Activated naive CD8-positive, alpha-beta T cell treated with anti-CD3 and anti-CD28 coated beads for 36 hours (primary cell): ENCODE data around the gene CASKIN2. TPM values are rescaled to one million over a fixed set of nuclear protein-coding genes. Genes with fewer than 3 reads are reported as not detected.

Experiments
- DNase-seq: peaks from one replicate; pipeline ENCODE4 v3.0.0; 2021
- H3K27ac Mint-ChIP-seq: one replicate; pipeline ENCODE4 v1.8.0; 2022; ENCODE audit warnings: mild to moderate bottlenecking, moderate library complexity, mixed read lengths
- H3K27me3 Mint-ChIP-seq: one replicate; pipeline ENCODE4 v1.8.0; 2022; ENCODE audit warnings: mild to moderate bottlenecking, mixed read lengths
- H3K36me3 Mint-ChIP-seq: one replicate; pipeline ENCODE4 v1.8.0; 2021; ENCODE audit warnings: mild to moderate bottlenecking, mixed read lengths
- H3K4me1 Mint-ChIP-seq: one replicate; pipeline ENCODE4 v1.8.0; 2021; ENCODE audit warnings: mixed read lengths
- H3K4me3 Mint-ChIP-seq: one replicate; pipeline ENCODE4 v1.8.0; 2022; ENCODE audit warnings: mild to moderate bottlenecking, moderate library complexity, mixed read lengths
- H3K9me3 Mint-ChIP-seq: one replicate; pipeline ENCODE4 v1.8.0; 2022; ENCODE audit warnings: mixed read lengths
- total RNA-seq, 2 experiments: library from RNA; stranded (reverse); gene quantifications; one replicate each; pipeline ENCODE4 v1.2.3, GENCODE V29; 2021

The CASKIN2 gene
- total RNA-seq, 2 experiments from 2014 or later, result 4.3 to 4.5 TPM

DNA sequence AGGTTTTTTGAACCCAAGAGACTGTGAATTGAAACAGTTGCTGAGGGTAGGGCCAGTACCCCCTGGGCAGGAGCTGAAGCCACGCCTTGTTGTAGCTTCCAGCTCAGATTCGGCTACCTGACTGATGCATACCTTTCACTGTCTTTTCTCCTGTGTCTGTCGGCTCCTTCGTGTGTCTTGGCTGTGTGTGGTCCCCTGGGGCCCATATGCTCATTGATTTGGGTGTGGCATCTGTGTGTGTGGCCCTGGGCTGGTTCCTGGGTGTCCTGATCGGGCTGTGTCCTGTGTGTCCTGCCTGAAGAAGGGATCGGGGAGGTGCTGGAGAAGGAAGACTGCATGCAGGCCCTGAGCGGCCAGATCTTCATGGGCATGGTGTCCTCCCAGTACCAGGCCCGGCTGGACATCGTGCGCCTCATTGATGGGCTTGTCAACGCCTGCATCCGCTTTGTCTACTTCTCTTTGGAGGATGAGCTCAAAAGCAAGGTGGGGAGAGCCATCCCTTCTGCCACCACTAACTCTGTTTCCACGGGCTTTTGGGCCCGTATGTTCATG is 20.9 kb downstream of the CASKIN2 start:
- H3K4me3 Mint-ChIP-seq, result no peak overlapping the region
- no peaks in the 10 kb centered on the region for H3K9me3 Mint-ChIP-seq
- DNase-seq, result no peak
- H3K27ac Mint-ChIP-seq, result no peak overlapping the region
- no peaks in the 10 kb centered on the region for H3K27me3 Mint-ChIP-seq
- H3K4me1 Mint-ChIP-seq, result peaks cover 5% of the 10 kb centered on the region
- H3K36me3 Mint-ChIP-seq, result no peaks in the 10 kb centered on the region

DNA sequence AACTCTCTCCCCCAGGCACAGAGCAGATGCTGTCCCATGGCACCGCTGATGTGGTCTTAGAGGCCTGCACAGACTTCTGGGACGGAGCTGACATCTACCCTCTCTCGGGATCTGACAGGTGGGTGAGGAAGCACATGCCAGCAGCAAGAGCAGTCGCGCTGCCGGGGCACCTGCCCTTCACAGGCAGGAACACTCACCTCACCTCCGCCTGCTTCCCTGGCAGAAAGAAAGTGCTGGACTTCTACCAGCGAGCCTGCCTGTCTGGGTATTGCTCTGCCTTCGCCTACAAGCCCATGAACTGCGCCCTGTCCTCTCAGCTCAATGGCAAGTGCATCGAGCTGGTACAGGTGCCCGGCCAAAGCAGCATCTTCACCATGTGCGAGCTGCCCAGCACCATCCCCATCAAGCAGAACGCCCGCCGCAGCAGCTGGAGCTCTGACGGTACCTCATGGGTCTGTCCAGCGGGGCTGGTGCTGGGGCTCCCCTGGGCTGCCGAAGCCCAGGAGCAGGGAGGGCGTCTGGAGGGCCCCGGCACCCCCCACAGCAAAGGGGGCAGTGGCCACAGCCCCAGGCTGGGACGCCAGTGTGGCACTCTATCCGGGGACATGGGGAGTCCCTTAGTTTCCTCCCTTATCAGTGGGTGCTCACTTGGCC is 21.7 kb downstream of the CASKIN2 start:
- no peaks in the 10 kb centered on the region for H3K9me3 Mint-ChIP-seq
- no peaks in the 10 kb centered on the region for H3K27me3 Mint-ChIP-seq
- H3K4me1 Mint-ChIP-seq, result peaks cover 9% of the 10 kb centered on the region

DNA sequence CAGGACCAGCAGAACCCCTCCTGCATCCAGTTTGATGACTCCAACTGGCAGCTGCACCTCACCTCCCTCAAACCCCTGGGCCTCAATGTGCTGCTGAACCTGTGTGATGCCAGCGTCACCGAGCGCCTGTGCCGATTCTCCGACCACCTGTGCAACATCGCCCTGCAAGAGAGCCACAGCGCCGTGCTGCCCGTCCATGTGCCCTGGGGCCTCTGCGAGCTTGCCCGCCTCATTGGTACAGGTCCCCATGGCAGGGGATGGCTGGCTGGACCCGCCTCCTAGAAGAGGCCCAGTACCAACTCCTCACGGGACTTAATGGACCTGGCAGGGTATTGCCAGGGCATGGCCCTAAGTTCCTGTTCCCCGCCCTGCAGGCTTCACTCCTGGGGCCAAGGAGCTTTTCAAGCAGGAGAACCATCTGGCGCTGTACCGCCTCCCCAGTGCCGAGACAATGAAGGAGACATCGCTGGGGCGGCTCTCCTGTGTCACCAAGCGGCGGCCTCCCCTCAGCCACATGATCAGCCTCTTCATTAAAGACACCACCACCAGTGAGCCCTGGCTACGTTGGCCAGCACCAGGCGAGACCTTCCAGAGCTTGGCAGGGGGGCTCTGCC is 22.7 kb downstream of the CASKIN2 start:
- Mint-ChIP-seq H3K4me1 (peaks cover 8% of the 10 kb centered on the region), H3K9me3 (no peaks in the 10 kb centered on the region), H3K27ac (no peak overlapping the region), H3K27me3 (no peaks in the 10 kb centered on the region), H3K36me3 (no peaks in the 10 kb centered on the region), H3K4me3 (no peak overlapping the region)
- no peak for DNase-seq

More for the DNA sequence above, 21.7 kb downstream of the CASKIN2 start:
- DNase-seq, result no peak
- Mint-ChIP-seq H3K27ac (no peak overlapping the region), H3K36me3 (no peaks in the 10 kb centered on the region), H3K4me3 (no peak overlapping the region)

DNA sequence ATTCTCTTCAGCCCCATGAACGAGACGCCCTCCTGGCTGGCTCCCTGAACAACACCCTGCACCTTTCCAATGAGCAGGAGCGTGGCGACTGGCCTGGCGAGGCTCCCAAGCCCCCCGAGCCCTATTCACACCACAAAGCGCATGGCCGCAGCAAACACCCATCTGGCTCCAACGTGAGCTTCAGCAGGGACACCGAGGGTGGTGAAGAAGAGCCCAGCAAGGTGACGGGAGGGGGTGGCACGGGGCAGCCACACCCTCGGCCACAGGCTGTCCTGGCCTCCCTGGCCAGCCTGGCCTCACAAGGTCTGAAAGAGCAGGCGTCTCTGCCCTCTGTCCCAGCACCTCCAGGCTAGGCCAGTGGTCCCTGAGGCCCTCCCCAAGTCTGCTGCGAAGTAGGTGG is 23.7 kb downstream of the CASKIN2 start:
- DNase-seq, result no peak

DNA sequence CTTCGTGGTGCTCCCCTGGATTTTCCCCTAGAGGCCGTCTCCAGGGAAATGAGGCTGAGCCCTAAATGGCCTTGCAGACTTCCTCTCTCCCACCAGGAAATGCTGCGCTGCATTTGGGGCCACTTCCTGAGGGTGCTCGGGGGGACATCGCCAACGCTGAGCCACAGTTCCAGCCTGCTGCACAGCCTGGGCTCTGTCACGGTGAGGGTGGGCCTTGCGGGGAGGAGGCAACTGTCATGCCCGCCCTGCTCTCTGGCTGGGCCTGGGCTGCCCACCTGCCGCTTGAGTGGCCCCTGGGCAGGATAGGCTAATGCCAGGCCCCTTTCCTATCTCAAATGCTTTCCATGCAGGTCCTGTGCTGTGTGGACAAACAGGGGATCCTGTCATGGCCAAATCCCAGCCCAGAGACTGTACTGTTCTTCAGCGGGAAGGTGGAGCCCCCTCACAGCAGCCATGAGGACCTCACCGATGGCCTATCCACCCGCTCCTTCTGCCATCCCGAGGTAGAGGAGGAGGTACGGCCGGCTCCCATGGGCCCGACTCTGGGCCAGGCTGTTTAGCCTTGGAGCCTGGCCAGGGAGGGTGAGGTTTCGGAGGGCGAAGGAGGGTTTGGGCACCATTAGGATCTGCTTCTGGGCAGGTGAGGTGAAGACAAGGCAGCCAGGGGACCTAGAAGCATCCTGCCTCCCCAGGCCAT is 24.2 kb downstream of the CASKIN2 start:
- no peaks in the 10 kb centered on the region for H3K27me3 Mint-ChIP-seq
- H3K4me1 Mint-ChIP-seq, result peaks cover 18% of the 10 kb centered on the region
- H3K36me3 Mint-ChIP-seq, result peaks cover 6% of the 10 kb centered on the region
- H3K9me3 Mint-ChIP-seq, result no peaks in the 10 kb centered on the region
- no peak overlapping the region for H3K27ac Mint-ChIP-seq
- H3K4me3 Mint-ChIP-seq, result no peak overlapping the region
- DNase-seq, result no peak

More for the DNA sequence above, 23.7 kb downstream of the CASKIN2 start:
- no peak overlapping the region for H3K4me3 Mint-ChIP-seq
- peaks cover 5% of the 10 kb centered on the region for H3K36me3 Mint-ChIP-seq
- peaks cover 16% of the 10 kb centered on the region for H3K4me1 Mint-ChIP-seq
- H3K27me3 Mint-ChIP-seq, result no peaks in the 10 kb centered on the region
- H3K27ac Mint-ChIP-seq, result no peak overlapping the region
- H3K9me3 Mint-ChIP-seq, result no peaks in the 10 kb centered on the region

DNA sequence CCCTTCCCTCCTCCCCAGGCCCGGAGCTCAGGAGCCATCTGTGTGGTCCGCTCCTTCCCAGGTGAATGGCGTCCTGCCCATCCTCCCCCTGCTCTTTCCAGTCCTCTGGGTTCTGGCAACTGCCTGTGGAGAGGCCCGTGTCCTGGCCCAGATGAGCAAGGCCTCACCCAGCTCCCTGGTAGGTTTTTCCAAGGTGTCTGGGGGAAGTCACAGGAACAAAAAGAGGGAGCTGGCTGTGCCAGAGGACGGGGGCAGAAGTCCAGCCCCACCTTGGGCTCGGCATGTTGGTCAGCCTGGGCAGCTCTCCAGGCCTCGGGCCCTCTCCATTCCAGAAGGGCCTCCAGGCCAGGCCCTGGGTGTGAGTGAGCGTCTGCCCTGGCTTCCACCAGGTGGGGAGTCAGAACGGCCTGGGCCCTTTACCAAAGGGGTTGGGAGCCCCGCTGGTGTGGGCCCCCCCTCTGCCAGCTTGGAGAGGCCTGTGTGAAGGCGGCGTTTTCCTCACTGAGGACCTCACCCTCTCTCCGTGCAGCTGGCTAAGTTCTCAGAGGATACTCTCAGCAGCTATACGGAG is 25.1 kb downstream of the CASKIN2 start:
- H3K4me3 Mint-ChIP-seq, result no peak overlapping the region
- DNase-seq, result no peak
- peaks cover 6% of the 10 kb centered on the region for H3K36me3 Mint-ChIP-seq
- H3K27ac Mint-ChIP-seq, result no peak overlapping the region
- no peaks in the 10 kb centered on the region for H3K27me3 Mint-ChIP-seq
- peaks cover 18% of the 10 kb centered on the region for H3K4me1 Mint-ChIP-seq
- H3K9me3 Mint-ChIP-seq, result no peaks in the 10 kb centered on the region

DNA sequence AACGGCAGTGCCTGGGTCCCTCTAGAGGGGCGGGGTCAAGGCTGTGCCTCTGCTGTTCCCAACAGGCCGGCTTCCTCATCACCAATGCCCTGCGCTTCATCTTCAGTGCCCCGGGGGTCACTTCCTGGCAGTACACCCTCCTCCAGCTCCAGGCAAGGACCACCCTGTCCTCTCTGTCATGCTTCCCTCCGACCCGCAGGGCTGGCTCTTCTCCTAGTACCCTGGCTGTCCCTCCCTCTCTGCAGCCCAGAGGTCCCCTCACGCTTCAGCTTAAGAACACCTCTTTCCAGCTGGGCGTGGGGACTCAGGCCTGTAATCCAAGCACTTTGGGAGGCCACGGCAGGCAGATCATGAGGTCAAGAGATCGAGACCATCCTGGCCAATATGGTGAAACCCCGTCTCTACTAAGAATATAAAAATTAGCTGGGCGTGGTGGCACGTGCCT is 25.8 kb downstream of the CASKIN2 start:
- Mint-ChIP-seq H3K36me3 (peaks cover 6% of the 10 kb centered on the region), H3K9me3 (no peaks in the 10 kb centered on the region), H3K27me3 (no peaks in the 10 kb centered on the region), H3K27ac (peak overlapping the region; percentile 31), H3K4me1 (peaks cover 18% of the 10 kb centered on the region), H3K4me3 (no peak overlapping the region)
- DNase-seq, result no peak

DNA sequence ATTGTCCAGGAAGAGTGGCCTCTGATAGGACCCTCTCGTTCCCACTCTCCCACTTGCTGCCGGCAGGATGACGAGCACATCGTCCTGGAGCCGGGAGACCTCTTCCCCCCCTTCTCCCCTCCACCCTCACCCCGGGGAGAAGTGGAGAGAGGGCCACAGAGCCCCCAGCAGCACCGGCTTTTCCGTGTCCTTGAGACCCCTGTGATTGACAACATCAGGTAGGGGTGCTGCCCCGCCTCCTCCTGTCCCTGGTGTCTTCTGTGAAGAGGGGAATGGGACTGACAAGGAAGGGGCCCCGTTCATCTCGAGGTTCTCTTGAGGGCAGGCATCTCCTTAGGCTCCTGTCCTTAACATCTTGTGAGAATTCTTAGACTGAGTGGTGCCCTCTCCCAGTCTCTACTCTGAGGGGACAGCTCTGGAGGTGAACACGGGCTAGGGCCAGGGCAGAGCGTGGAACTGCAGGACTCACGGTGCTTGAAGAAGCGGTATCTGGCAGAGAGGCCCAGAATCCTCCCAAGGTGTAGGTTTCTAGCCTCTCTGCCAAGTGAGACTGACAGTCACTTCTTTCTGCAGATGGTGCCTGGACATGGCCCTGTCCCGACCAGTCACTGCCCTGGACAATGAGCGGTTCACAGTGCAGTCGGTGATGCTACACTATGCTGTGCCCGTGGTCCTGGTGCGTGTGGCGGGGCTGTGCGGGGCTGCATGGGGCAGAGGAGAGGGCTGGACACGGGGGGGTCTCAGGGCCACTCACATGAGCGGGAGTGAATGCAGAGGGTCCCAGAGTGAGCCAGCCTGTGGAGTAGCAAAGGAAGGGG is 26.4 kb downstream of the CASKIN2 start:
- H3K9me3 Mint-ChIP-seq, result no peaks in the 10 kb centered on the region
- no peak for DNase-seq
- peak overlapping the region; percentile 92 for H3K27ac Mint-ChIP-seq
- H3K4me3 Mint-ChIP-seq, result no peak overlapping the region
- H3K27me3 Mint-ChIP-seq, result no peaks in the 10 kb centered on the region
- H3K4me1 Mint-ChIP-seq, result peaks cover 18% of the 10 kb centered on the region
- peaks cover 6% of the 10 kb centered on the region for H3K36me3 Mint-ChIP-seq

DNA sequence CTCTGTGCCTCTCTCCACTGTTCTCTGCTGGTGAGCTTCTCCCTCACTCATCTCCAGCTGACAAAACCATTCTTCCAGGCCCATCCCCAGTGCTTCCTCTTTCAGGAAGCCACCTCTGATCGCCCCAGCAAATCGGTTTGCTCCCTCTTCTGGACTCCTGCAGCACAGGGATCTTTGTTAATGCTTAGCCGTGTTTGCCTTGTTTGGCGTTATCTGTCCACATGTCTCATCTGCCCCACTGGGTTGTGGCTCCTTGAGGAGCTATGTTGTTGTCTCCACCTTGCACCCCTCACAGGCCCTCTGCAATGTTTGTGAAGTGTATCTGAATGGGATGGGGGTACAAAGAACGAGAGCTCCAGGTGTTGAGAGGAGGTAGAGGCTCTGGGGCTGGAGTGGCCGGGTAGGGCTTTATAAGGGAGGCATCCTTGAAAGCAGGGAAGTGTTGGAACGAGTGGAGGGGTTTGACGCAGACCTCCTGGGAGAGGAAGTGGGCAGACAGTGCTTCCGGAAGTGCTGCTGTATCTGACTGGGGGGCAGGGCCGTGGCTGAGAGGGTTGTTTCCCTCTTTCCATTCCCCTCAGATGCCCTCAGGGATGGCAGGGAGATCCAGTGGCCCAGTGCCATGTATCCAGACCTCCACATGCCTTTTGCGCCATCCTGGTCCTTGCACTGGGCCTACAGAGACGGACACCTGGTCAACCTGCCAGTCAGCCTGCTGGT is 27.8 kb downstream of the CASKIN2 start:
- H3K27me3 Mint-ChIP-seq, result no peaks in the 10 kb centered on the region
- H3K27ac Mint-ChIP-seq, result peak overlapping the region; percentile 92
- H3K9me3 Mint-ChIP-seq, result no peaks in the 10 kb centered on the region
- peak; percentile 50 for DNase-seq
- peak overlapping the region; percentile 53 for H3K4me3 Mint-ChIP-seq
- peaks cover 18% of the 10 kb centered on the region for H3K4me1 Mint-ChIP-seq
- peaks cover 6% of the 10 kb centered on the region for H3K36me3 Mint-ChIP-seq

DNA sequence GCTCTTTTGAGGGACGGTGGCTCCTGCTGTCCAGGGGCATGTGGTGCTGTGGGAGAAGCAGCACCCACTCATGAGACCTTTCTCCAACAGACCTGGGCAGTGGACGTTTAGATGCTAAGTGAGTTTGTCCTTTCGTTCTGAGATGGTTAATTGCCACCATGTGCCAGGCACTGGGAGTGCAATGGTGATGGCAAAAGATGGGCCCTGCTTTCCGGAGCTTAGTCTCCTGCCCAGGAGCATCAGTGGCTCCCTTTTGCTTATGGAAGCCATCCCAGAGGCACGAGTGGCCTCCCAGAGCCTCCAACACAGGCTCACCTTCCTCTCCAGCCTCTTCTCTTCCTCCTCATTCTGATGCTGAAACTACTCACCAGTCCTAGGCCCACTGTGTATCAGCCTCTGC is 28.4 kb downstream of the CASKIN2 start:
- H3K4me3 Mint-ChIP-seq, result peak overlapping the region; percentile 53
- H3K36me3 Mint-ChIP-seq, result peaks cover 6% of the 10 kb centered on the region
- no peaks in the 10 kb centered on the region for H3K9me3 Mint-ChIP-seq
- H3K27me3 Mint-ChIP-seq, result no peaks in the 10 kb centered on the region
- H3K4me1 Mint-ChIP-seq, result peaks cover 18% of the 10 kb centered on the region
- DNase-seq, result no peak
- H3K27ac Mint-ChIP-seq, result peak overlapping the region; percentile 92

DNA sequence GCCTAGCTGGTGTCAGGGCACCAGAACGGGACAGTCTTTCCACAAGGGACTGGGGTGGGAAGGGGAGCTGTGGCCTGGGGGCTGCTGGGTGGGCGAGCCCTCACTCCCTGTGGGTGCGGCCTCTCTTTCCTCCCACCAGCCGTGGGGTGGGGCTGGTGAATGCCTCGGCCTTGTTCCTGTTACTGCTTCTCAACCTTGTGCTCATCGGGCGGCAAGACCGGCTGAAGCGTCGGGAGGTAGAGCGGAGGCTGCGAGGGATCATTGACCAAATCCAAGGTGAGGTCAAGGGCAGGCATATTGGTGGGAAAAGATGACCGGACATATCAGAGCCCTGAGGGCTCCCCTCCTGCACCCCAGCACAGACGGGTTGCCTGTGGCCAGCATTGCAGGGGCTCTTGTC is 29.2 kb downstream of the CASKIN2 start:
- H3K4me3 Mint-ChIP-seq, result no peak overlapping the region
- H3K4me1 Mint-ChIP-seq, result peaks cover 18% of the 10 kb centered on the region
- H3K9me3 Mint-ChIP-seq, result no peaks in the 10 kb centered on the region
- peaks cover 6% of the 10 kb centered on the region for H3K36me3 Mint-ChIP-seq
- no peak for DNase-seq
- no peaks in the 10 kb centered on the region for H3K27me3 Mint-ChIP-seq
- peak overlapping the region; percentile 48 for H3K27ac Mint-ChIP-seq

DNA sequence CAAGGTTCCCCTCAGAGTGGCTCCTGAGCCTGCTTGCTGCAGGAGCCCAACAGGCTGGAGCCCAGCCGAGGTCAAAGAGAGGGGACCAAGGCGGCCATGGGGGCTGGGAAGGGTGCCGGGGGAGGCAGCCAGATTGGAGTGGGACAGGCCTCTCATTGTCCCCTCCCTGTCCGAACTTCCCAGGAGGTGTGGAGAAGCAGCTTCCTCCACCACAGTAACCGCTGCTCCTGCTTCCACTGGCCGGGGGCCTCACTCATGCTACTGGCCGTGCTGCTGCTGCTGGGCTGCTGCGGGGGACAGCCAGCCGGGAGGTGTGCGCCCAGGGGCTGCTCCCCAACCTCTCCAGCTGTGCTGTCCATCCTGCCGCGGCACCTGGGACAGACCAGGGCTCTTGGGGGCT is 29.6 kb downstream of the CASKIN2 start:
- no peaks in the 10 kb centered on the region for H3K9me3 Mint-ChIP-seq
- H3K27me3 Mint-ChIP-seq, result no peaks in the 10 kb centered on the region
- peaks cover 6% of the 10 kb centered on the region for H3K36me3 Mint-ChIP-seq
- no peak overlapping the region for H3K27ac Mint-ChIP-seq
- DNase-seq, result no peak
- peaks cover 18% of the 10 kb centered on the region for H3K4me1 Mint-ChIP-seq
- no peak overlapping the region for H3K4me3 Mint-ChIP-seq

DNA sequence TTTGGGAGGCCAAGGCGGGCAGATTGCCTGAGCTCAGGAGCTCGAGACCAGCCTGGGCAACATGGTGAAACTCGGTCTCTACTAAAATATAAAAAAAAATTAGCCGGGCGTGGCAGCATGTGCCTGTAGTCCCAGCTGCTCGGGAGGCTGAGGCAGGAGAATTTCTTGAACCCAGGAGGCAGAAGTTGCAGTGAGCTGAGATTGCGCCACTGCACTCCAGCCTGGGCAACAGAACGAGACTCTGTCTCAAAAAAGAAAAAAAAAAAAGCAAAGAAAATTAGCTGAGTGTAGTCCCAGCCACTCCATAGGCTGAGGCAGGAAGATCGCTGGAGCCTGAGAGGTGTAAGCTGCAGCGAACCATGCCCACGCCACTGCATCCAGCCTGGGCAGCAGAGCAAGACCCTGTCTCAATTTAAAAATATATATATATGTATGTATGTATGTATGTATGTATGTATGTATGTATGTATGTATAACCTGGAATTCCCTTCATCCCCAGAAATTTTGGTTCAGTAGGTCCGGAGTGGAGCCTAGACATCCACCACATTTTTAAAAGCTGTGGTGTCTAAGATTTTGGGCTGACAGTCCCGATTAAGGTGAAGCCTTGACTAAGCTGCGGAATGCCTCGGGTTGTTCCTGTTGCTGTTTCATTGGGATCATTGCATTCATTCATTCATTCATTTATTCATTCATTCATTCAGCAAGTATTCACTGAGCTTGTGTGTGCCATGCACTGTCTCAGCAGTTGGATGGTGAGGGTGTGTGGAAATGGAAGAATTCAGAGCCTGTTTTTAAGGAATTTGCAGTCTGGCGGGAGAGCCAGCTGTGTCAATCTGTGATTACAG is 33.0 kb downstream of the CASKIN2 start:
- no peak overlapping the region for H3K27ac Mint-ChIP-seq
- DNase-seq, result no peak
- peaks cover 4% of the 10 kb centered on the region for H3K36me3 Mint-ChIP-seq
- no peaks in the 10 kb centered on the region for H3K27me3 Mint-ChIP-seq
- peaks cover 9% of the 10 kb centered on the region for H3K4me1 Mint-ChIP-seq
- H3K4me3 Mint-ChIP-seq, result no peak overlapping the region
- H3K9me3 Mint-ChIP-seq, result no peaks in the 10 kb centered on the region
